Activated B cell treated with CpG ODN at 0.5 μM for 24 hours (primary cell): ENCODE measurements around the gene SYNPO2. TPM values are rescaled to one million over a fixed set of nuclear protein-coding genes. Genes with fewer than 3 reads are reported as not detected.

ENCODE experiments used
- ATAC-seq: fragments of 200-7000 bp; cut with Tn5 transposase; one replicate; pipeline ENCODE4 v1.10.0; 2021; ENCODE audit warnings: low read depth, mild to moderate bottlenecking, moderate library complexity
- CTCF ChIA-PET: fragments of 350-600 bp; sonication (Branson Sonifier 250); formaldehyde crosslinking; loops from one replicate; lab custom pipeline; 2021; ENCODE audit warnings: antibody characterized with exemption; lab: Charles Lee
- POLR2A ChIA-PET: fragments of 350-600 bp; sonication (Branson Sonifier 250); formaldehyde crosslinking; loops from one replicate; lab custom pipeline; 2021; ENCODE audit warnings: antibody characterized with exemption; lab: Charles Lee
- DNase-seq: peaks from one replicate; pipeline ENCODE4 v3.0.0; 2022
- H3K27ac Mint-ChIP-seq: one replicate; pipeline ENCODE4 v1.8.0; 2020; ENCODE audit warnings: mixed read lengths
- H3K27me3 Mint-ChIP-seq: one replicate; pipeline ENCODE4 v1.8.0; 2021; ENCODE audit warnings: mixed read lengths
- H3K36me3 Mint-ChIP-seq: one replicate; pipeline ENCODE4 v1.8.0; 2021; ENCODE audit warnings: low read depth, mixed read lengths
- H3K4me1 Mint-ChIP-seq: one replicate; pipeline ENCODE4 v1.8.0; 2021; ENCODE audit warnings: mixed read lengths
- H3K4me3 Mint-ChIP-seq: one replicate; pipeline ENCODE4 v1.8.0; 2020; ENCODE audit warnings: mild to moderate bottlenecking, mixed read lengths
- H3K9me3 Mint-ChIP-seq: one replicate; pipeline ENCODE4 v1.8.0; 2020; ENCODE audit warnings: mixed read lengths
- CTCF ChIP-seq: fragments of 200-600 bp; IDR thresholded peaks from one replicate; pipeline ENCODE4 v1.8.0; 2022; ENCODE audit warnings: antibody characterized with exemption, mild to moderate bottlenecking
- intact Hi-C: fragments of 100-400 bp; cut with micrococcal nuclease; formaldehyde crosslinking; loops from one replicate; pipeline ENCODE4 v1.15.1; 2024
- total RNA-seq: library from RNA; stranded (reverse); gene quantifications from 2 replicates; pipeline ENCODE4 v1.2.3, GENCODE V29; 2022

Gene SYNPO2
- total RNA-seq, 1 donor from 2014 or later: 0.18 TPM

DNA sequence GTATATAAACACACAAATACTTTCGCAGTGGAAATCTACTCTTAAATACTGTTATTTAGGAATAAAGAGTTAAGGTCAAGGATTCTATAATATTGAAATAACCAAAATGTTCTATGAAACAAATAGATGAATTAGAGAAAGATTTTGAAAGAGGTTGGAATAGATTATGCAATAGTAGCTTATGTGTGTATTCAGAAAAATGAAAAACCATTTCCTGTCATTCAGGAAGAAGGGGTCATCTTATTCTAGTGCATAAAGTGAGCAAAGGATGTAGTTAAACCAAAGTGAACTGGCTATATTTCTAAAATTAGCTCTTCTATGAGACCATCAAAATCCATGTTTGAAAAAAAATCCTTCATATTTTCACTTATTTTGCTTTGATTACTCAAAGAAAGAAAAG, 217.0 kb downstream of the SYNPO2 start:
- no peaks in the 10 kb centered on the region for H3K36me3 Mint-ChIP-seq
- ChIA-PET POLR2A (no interaction called here), CTCF (no interaction called here)
- no peaks in the 10 kb centered on the region for H3K4me1 Mint-ChIP-seq
- no peak overlapping the region for H3K4me3 Mint-ChIP-seq
- intact Hi-C loops: no loop called here
- no peaks in the 10 kb centered on the region for H3K9me3 Mint-ChIP-seq
- no peaks in the 10 kb centered on the region for H3K27me3 Mint-ChIP-seq
- no peak overlapping the region for H3K27ac Mint-ChIP-seq
- TF ChIP-seq CTCF: no peak
- DNase-seq: no peak
- no peak for ATAC-seq

DNA sequence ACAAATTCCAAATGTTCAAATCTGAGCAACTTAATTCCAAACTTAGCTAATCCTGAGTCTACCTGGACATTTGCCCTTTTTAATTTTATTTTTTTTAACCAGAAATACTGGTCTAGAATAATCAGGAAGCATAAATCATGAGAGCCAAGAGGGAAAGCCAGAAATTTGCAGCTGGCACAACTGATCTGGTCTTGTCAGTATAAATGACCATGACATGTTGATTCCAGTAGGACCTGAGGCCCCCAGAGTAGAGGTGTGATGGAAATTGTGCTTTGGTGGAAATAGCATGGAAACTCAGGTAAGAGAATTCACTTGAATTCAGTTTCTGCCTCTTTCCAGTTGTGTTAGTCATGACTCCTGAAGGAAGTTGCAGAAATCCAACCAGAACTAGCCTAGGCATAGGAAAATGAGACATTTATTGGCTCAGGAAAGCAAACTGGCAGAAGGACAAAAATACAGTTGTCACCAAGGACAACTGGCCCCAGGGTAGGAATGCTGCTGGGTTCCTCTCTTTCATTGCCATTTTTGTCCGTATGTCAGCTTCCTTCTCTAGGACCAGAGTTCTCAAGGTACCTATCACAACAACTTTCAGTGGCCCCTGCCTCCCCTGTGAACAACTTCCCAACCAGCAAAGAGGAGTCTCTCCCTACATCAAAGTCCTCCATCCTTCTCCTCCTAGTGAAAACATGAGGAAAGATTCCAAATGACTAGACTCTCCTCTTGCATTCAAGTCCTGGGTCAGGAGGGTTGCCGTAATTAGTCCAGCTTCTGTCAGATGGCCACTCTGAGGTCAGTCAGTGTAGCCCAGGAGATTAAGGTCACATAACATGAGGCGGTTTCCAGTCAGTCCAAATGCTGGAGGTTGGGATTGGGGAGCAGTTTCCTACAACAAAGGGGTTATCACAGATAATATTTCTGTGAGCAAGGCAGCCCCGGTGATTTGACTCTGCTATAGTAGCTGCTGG, 217.7 kb downstream of the SYNPO2 start:
- no peaks in the 10 kb centered on the region for H3K27me3 Mint-ChIP-seq
- no peak overlapping the region for H3K27ac Mint-ChIP-seq
- POLR2A ChIA-PET: no interaction called here
- H3K4me3 Mint-ChIP-seq: no peak overlapping the region
- ATAC-seq (no peak), DNase-seq (no peak)
- no peak for TF ChIP-seq CTCF
- intact Hi-C loops: no loop called here
- CTCF ChIA-PET: no interaction called here
- H3K4me1 Mint-ChIP-seq: no peaks in the 10 kb centered on the region
- no peaks in the 10 kb centered on the region for H3K9me3 Mint-ChIP-seq
- H3K36me3 Mint-ChIP-seq: no peaks in the 10 kb centered on the region

DNA sequence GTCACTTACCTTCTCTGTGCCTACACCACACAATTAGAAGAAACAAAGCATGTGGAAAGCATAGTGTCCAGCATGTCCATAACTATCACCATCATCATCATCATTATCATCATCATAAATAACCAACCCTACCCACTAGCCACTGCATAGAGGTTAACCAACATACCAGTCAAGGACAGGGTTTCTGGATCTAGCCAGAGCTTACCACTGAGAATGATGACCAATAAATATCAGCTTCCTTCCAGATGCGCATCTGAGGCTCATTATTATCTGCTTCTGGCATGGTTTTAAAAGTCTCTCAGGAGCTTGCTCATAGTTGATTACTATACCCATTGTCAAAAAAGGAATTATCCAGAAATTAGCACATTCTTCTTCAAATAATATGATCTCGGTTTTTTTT, 221.5 kb downstream of the SYNPO2 start:
- intact Hi-C loops: no loop called here
- Mint-ChIP-seq H3K9me3 (no peaks in the 10 kb centered on the region), H3K27ac (no peak overlapping the region), H3K4me3 (no peak overlapping the region), H3K36me3 (no peaks in the 10 kb centered on the region), H3K4me1 (no peaks in the 10 kb centered on the region), H3K27me3 (peaks cover 4% of the 10 kb centered on the region)
- no peak for TF ChIP-seq CTCF
- no peak for DNase-seq
- POLR2A ChIA-PET: no interaction called here
- no peak for ATAC-seq
- CTCF ChIA-PET: no interaction called here

Other genes with a start within 250 kb of the SYNPO2 start
- 56.5 and 62.7 TPM in 2 replicates for gene METTL14, start 203.5 kb upstream of the SYNPO2 start, total RNA-seq
- gene SEC24D, start 52.7 kb upstream of the SYNPO2 start, total RNA-seq: 19.4 and 22.6 TPM in 2 replicates
- gene MYOZ2, start 247.0 kb downstream of the SYNPO2 start, total RNA-seq: not detected in 2 replicates